HFFc6 (cell line): ENCODE results near the gene MFN1. TPM values are rescaled to one million over a fixed set of nuclear protein-coding genes. Genes with fewer than 3 reads are reported as not detected.
"Not testable (repeated sequence)": the region's sequence is repeated elsewhere in the genome, so short reads cannot be mapped to it uniquely, and the experiment has no call there.

ENCODE experiments used
- DNase-seq: peaks from one replicate; pipeline ENCODE4 v3.0.0-alpha.2; 2018
- H3K27ac Mint-ChIP-seq: 2 replicates; pipeline ENCODE4 v1.8.0; 2020; ENCODE audit warnings: mild to moderate bottlenecking, mixed read lengths
- H3K27me3 Mint-ChIP-seq: 2 replicates; pipeline ENCODE4 v1.8.0; 2021; ENCODE audit warnings: mild to moderate bottlenecking, moderate library complexity, mixed read lengths; ENCODE audit not compliant: insufficient read depth
- H3K36me3 Mint-ChIP-seq: 2 replicates; pipeline ENCODE4 v1.8.0; 2021; ENCODE audit warnings: low read depth, mixed read lengths
- H3K4me1 Mint-ChIP-seq: 2 replicates; pipeline ENCODE4 v1.8.0; 2020; ENCODE audit warnings: low read depth, mixed read lengths
- H3K4me3 Mint-ChIP-seq: 2 replicates; pipeline ENCODE4 v1.8.0; 2020; ENCODE audit warnings: mild to moderate bottlenecking, moderate library complexity, mixed read lengths
- H3K9me3 Mint-ChIP-seq: 2 replicates; pipeline ENCODE4 v1.8.0; 2020; ENCODE audit warnings: mild to moderate bottlenecking, mixed read lengths
- CTCF ChIP-seq: fragments of 200-600 bp; sonication (generic); IDR thresholded peaks from 2 replicates; pipeline ENCODE4 v1.5.0; 2021; ENCODE audit warnings: antibody characterized with exemption, mild to moderate bottlenecking
- total RNA-seq, 6 experiments: library from RNA; stranded (reverse); fragmentation: NEBNext Ultra II Directional; extraction: Animal tissue kit (Norgen Biotek cat#: 25700); gene quantifications; 2 replicates in 1 of 6; 3 replicates in 5 of 6; pipeline ENCODE4 v1.2.3, GENCODE V29; 2021

The MFN1 gene
- total RNA-seq, 6 experiments from 2014 or later: 49.6 to 62.0 (median 56.3) TPM

- Mint-ChIP-seq H3K4me1 (peaks cover 7% of the 10 kb centered on the region), H3K9me3 (no peaks in the 10 kb centered on the region; the same call in 1 of the 2 replicates), H3K27me3 (peaks cover 6% of the 10 kb centered on the region), H3K27ac (no peak overlapping the region), H3K4me3 (no peak overlapping the region), H3K36me3 (no peaks in the 10 kb centered on the region)
- no peak for TF ChIP-seq CTCF
- no peak for DNase-seq
Observed at GRCh38 chr3:179302111-179302510, 45.4 kb upstream of the MFN1 start.

- Mint-ChIP-seq H3K36me3 (no peaks in the 10 kb centered on the region), H3K27ac (no peak overlapping the region), H3K27me3 (peaks cover 5% of the 10 kb centered on the region), H3K4me3 (no peak overlapping the region), H3K9me3 (no peaks in the 10 kb centered on the region; the same call in 1 of the 2 replicates), H3K4me1 (peaks cover 7% of the 10 kb centered on the region)
- TF ChIP-seq CTCF: no peak
- no peak for DNase-seq
Observed at GRCh38 chr3:179304605-179305004, 42.9 kb upstream of the MFN1 start.

DNA sequence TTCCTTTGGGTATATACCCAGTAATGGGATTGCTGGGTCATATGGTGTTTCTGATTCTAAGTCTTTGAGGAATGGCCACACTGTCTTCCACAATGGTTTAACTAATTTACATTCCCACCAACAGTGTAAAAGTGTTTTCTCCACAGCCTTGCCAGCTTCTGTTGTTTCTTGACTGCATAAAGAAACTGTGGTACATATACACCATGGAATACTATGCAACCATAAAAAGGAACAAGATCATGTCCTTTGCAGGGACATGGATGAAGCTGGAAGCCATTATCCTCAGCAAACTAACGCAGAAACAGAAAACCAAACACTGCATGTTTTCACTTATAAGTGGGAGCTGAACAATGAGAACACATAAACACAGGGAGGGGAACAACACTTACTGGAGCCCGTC lies 40.1 kb upstream of the MFN1 start:
- H3K36me3 Mint-ChIP-seq: not testable (repeated sequence)

DNA sequence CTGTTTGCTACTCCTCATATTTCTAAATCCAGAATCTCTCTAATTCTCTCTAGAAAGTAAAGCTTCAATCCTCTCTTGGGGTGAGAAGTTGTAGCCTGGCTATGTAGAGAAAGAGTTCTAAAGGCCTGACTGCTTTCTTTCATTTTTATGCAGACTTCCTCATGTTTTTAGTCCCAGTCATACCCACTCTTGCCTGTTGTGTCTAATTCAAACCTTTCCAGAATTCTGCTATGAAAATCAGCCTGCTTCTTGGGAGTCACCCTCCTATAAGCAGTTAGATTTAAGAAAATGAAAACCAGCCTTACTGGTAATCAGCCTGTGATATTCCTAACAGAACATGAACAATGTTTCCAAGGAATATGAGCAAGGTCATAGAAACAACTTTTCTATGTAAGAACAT lies 39.5 kb upstream of the MFN1 start:
- H3K27me3 Mint-ChIP-seq: peaks cover 5% of the 10 kb centered on the region; the same call in 1 of the 2 replicates
- H3K9me3 Mint-ChIP-seq: no peaks in the 10 kb centered on the region
- H3K4me1 Mint-ChIP-seq: peaks cover 7% of the 10 kb centered on the region
- H3K4me3 Mint-ChIP-seq: no peak overlapping the region
- no peaks in the 10 kb centered on the region for H3K36me3 Mint-ChIP-seq
- no peak for DNase-seq
- no peak for TF ChIP-seq CTCF
- H3K27ac Mint-ChIP-seq: no peak overlapping the region

More for the DNA sequence above, 40.1 kb upstream of the MFN1 start:
- H3K27ac Mint-ChIP-seq, H3K4me3 Mint-ChIP-seq, H3K9me3 Mint-ChIP-seq, DNase-seq, H3K4me1 Mint-ChIP-seq, H3K27me3 Mint-ChIP-seq: not testable (repeated sequence)

DNA sequence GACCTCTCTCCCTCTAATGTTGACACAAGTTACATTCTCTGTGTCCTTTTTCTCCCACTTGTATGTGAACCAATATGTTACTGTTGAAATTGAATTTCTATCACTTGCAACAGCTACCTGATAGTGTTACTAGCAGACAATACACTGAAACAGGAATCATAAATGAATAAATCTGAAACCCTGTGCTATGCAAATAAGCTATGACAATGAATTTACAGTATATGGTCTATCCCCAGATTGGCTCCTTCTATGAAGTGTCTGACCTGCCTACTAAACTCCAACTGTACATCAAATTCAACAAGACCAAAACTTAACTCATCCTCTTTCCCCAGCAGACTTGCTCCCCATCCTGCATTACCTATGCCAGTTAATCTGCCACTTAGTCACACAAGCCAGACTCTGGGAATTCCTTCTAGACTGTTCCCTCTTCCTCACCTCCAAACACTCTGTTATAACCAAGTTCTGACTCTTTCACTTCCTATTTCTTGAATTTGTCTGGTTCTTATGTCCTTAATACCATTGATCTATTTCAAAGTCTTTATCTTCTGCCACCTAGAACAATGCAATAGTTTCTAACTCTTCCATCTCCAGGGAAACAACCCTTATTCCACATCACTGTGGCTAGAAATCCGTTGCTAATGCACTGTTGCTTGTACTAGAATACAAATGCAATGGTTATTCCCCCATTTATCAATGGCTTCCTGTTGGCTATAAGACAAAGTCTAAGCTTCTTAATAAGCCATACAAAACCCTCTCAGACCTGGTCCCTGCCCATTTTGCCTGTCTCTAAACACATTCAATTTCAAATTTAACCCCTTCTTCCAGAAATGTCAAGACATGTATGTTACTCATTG lies 38.1 kb upstream of the MFN1 start:
- TF ChIP-seq CTCF: no peak
- Mint-ChIP-seq H3K9me3 (no peaks in the 10 kb centered on the region), H3K4me3 (no peak overlapping the region), H3K4me1 (peaks cover 7% of the 10 kb centered on the region), H3K27me3 (peaks cover 5% of the 10 kb centered on the region; the same call in 1 of the 2 replicates), H3K36me3 (no peaks in the 10 kb centered on the region), H3K27ac (no peak overlapping the region)
- DNase-seq: no peak

DNA sequence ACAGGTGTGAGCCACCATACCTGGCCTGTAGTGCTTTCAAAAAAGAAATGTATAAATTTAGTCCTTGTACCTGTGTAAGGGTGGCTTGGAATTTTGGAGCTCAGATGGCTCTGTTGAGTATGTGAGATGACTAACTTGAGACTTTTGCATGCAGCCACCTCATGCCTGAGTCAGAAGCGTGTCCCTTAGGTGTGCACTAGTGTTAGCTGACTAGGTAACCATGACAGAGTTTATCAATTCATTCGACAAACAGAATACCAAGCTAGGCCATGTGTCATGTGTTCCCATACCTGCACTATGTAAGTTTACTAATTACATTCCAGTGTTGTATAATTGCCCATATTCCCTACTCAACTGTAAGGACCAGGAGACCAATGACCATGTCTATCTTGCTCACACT lies 28.6 kb upstream of the MFN1 start:
- no peaks in the 10 kb centered on the region for H3K36me3 Mint-ChIP-seq
- H3K9me3 Mint-ChIP-seq: no peaks in the 10 kb centered on the region
- peaks cover 23% of the 10 kb centered on the region for H3K4me1 Mint-ChIP-seq
- TF ChIP-seq CTCF: no peak
- no peak overlapping the region for H3K27ac Mint-ChIP-seq
- H3K27me3 Mint-ChIP-seq: no peaks in the 10 kb centered on the region; the same call in 1 of the 2 replicates
- H3K4me3 Mint-ChIP-seq: no peak overlapping the region
- no peak for DNase-seq
